Skeletal muscle cell (primary cell): ENCODE data around the gene WNT16.

ENCODE experiments used
- DNase-seq: peaks from one replicate; pipeline ENCODE4 v3.0.0-alpha.2; 2010; ENCODE audit warnings: low read depth
- H3K4me3 ChIP-seq: 2 replicates; pipeline ENCODE4 v1.5.1; 2011; ENCODE audit warnings: low read depth, mild to moderate bottlenecking, control low read depth, low read length, moderate library complexity

The WNT16 gene

GRCh38 chr7:121337398-121337797 is 8.6 kb downstream of the WNT16 start:
- DNase-seq, result no peak
- no peak overlapping the region for H3K4me3 ChIP-seq

DNA sequence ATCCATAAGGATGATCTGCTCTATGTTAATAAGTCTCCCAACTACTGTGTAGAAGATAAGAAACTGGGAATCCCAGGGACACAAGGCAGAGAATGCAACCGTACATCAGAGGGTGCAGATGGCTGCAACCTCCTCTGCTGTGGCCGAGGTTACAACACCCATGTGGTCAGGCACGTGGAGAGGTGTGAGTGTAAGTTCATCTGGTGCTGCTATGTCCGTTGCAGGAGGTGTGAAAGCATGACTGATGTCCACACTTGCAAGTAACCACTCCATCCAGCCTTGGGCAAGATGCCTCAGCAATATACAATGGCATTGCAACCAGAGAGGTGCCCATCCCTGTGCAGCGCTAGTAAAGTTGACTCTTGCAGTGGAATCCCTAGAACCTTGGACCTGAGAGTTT is 10.3 kb downstream of the WNT16 start:
- DNase-seq, result no peak
- no peak overlapping the region for H3K4me3 ChIP-seq

DNA sequence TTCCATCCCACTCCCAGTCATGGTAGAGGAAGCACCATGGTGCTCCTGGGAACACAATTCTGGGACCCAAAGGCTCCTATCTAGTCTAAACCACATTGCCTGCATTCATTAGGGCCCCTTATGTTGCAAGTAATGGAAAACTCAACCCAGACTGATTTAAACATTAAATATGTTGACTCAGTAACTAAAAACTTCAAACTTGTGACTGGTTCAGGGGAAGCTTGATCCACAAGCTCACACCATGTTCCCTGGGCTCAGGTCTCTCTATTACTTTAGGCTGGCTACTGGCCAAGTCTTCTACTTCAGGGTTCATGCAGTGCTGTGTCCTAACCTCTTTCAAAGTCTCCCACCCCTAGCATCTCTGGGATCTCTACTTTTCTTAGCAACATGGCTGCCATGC is 13.1 kb downstream of the WNT16 start:
- no peak for DNase-seq
- H3K4me3 ChIP-seq, result no peak overlapping the region

DNA sequence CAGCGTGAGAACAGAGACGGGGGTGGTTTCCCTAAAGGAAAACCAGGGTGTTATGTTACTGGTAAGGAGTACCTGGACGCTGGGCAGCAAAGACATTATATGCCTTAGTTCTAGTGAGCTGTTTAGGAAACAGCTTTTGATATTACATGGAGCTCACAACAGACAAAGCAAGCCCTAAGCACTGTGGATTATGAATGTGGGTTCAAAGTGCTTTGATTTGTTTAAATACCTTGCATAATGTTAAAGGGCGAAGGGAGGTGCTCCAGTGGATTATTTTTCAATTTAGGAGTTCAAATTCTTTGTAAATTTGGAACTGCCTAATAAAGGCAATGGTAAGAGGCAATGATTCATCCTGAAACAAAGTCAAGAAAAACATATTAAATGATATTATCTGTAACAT is 13.8 kb downstream of the WNT16 start:
- no peak for DNase-seq
- no peak overlapping the region for H3K4me3 ChIP-seq

DNA sequence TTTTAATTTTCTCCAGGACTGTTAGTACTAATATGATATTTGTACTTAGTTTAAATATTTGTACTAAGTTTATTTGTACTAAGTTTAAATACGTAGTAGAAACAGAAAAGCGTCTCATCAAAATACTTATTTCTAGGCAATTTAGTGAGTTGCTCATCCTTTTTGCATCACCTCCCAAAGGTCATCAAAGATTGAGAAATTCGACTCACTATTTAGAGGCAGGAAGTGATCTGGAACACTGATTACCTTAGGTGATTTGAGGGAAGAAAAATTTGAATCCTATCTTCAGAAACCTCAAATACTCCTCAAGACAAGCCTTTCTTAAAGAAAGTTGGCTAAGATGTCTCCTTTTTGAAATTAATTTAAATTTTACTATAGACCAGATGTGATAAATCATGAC is 14.5 kb downstream of the WNT16 start:
- no peak for DNase-seq
- no peak overlapping the region for H3K4me3 ChIP-seq

DNA sequence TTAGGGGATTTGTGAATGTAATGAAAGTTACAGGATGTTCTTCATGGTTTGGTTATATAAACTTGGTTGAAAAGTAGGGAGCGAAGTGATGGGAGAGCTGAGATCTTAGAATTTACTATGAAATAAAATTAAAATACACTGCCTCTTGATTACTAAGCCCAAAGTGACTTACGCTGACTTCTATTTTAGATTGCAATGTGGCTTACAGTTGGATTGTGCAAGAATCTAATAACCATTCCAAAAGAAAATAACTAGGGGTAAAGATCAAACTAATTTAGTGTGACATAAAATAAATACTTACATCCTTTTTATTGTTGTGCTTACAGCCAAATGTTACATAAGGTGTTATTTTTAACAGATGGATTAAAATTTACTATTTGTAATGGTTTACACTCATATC is 15.3 kb downstream of the WNT16 start:
- H3K4me3 ChIP-seq, result no peak overlapping the region
- DNase-seq, result no peak

DNA sequence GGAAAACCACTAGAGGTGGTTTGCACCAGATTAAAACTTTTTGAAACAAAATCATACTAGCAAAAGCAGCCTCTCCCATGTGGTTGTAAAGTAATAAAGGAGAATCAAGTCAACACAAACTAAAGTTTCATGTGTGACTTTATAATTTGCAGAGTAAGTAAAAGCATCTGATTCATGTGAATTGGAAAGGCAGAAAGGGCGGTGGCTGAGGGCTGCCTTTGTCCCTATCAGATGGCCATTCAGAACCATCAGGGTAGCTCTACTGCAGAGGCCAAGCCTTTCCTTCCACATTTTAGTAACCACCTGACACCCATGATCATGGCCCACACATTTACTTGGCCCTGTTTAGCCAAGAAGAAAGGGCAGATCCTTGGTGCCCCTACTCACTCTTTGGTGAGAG is 15.7 kb downstream of the WNT16 start:
- H3K4me3 ChIP-seq, result no peak overlapping the region
- no peak for DNase-seq

DNA sequence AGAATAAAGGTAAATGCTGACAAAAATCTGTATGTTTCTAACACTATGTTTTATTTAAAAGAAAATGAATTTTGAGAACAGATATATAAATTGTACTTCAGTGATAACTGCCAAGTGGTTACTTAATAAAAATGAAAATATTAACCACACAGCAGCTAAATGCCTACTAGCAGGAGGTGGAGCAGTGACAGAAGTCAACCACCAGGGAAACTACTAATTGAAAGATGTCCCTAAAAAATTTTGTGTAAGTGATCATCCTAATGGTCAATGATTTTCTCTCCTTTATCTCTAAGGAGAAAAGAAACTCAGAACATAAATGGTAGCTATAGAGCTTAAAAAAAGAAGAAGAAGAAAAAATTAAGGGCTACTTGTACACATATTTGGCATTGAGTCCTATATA is 22.9 kb downstream of the WNT16 start:
- no peak overlapping the region for H3K4me3 ChIP-seq
- no peak for DNase-seq

DNA sequence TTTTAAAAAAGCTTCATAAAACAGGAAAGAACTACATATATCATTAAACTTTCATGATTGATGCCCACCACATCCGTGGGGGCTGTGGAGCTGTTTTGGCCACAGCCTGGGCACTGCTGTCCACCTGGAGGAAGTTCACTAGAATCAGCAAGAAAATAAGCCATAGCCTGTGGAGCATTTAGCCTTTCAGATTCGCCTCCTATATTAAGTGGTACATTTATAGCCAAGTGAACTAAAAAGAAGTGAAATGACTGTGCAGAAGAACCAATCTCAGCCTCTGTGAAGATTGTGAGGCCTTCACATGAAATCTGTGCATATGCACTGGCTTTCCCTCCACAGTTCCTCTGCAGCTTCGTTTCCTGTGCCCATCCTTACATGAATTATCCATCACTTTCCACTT is 23.5 kb downstream of the WNT16 start:
- no peak overlapping the region for H3K4me3 ChIP-seq
- no peak for DNase-seq

- no peak for DNase-seq
- no peak overlapping the region for H3K4me3 ChIP-seq
Observed at GRCh38 chr7:121355574-121355973, 26.8 kb downstream of the WNT16 start.

DNA sequence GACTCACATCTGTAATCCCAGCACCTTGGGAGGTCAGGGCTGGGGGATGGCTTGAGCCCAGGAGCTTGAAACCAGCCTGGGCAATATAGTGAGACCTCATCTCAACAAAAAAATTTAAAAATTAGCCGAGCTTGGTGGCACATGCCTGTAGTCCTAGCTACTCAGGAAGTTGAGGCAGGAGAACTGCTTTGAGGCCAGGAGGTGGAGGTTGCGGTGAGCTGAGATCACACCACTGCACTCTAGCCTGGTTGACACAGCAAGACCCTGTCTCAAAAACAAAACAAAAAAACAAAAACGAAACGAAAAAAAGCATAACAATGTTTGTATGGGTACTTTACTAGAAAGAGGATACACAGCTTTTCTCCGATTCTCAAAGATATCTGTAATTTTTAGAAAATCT is 31.8 kb downstream of the WNT16 start:
- H3K4me3 ChIP-seq, result no peak overlapping the region
- no peak for DNase-seq

DNA sequence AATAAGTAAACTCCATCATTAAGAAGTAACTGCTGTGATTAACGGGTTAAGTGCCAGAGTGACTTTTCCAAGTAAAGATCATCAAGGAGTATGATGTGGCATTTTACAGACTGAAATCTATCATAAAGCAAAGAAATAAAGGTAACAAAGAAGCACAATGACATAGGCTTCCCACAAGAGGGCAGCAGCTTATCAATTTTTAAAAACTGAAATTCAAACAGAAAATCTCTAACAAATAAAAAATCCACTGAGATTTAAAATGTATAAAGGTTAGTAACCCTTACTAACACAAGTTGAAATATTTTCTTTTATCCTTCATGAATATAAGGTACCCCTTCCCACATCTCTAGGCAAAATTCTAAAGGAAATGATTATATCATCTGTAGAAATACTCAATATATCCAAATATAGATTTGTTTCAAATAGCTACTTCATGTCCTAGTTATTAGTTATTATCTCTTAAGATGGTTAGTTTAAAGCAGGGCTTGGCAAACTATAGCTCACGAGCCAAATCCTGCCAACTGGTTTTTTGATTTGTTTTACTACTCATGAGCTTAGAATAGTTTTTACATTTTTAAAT is 38.1 kb downstream of the WNT16 start:
- H3K4me3 ChIP-seq, result no peak overlapping the region
- DNase-seq, result no peak

DNA sequence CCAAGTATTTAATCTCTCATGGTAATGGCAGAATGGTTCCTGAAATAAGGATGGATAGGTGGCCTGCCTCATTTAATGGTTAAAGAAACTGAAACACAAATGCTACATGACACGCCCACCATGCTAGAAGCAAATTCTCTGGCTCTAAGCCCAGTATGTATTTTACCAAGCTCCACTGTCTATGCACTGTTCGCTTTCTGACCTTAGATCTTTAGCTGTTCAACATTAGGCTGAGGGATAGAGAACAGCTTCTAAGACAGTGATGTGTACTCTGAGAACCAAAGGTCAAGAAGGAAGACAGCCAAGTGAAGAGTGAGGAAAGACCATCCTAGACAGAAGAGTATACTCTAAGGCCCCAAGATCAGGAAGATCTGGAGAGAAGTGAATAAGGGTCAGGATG is 40.7 kb downstream of the WNT16 start:
- no peak overlapping the region for H3K4me3 ChIP-seq
- peak; percentile 43 for DNase-seq

GRCh38 chr7:121371367-121371766 is 42.6 kb downstream of the WNT16 start:
- no peak overlapping the region for H3K4me3 ChIP-seq
- no peak for DNase-seq

- no peak overlapping the region for H3K4me3 ChIP-seq
Observed at GRCh38 chr7:121371883-121372282, 43.1 kb downstream of the WNT16 start.

GRCh38 chr7:121372376-121373010 is 43.7 kb downstream of the WNT16 start:
- H3K4me3 ChIP-seq, result no peak overlapping the region
- no peak for DNase-seq

More at GRCh38 chr7:121371883-121372282, 43.1 kb downstream of the WNT16 start:
- no peak for DNase-seq

DNA sequence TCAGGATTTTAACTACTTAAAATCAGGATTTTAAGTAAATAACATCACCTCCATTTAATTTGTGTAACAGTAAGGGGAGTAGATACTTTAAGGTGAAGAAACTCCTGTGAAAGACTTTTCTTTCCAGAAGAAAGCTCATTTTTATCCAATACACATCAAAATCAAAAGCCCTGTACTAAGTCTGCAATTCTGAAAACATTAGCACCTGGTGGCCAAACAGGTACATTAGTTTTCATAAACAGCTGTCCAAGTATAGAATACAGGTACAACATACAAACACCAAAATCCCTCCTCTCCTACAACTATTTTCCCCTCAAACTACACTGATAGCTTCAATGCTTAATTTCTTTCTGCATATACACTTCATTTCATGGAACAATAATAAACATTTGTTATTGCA is 44.4 kb downstream of the WNT16 start:
- no peak for DNase-seq
- no peak overlapping the region for H3K4me3 ChIP-seq

DNA sequence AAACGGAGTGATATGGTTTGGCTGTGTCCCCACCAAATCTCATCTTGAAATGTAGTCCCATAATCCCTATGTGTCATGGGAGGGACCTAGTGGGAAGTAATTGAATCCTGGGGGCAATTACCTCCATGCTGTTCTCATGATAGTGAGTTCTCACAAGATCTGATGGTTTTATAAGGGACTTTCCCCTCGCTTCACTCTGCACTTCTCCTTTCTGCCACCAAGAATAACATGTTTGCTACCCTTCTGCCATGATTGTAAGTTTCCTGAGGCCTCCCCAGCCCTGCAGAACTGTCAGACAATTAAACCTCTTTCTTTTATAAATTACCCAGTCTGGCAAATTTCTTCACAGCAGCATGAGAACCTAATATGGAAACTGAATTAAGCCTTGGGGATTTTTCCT is 48.2 kb downstream of the WNT16 start:
- H3K4me3 ChIP-seq, result no peak overlapping the region
- DNase-seq, result no peak

DNA sequence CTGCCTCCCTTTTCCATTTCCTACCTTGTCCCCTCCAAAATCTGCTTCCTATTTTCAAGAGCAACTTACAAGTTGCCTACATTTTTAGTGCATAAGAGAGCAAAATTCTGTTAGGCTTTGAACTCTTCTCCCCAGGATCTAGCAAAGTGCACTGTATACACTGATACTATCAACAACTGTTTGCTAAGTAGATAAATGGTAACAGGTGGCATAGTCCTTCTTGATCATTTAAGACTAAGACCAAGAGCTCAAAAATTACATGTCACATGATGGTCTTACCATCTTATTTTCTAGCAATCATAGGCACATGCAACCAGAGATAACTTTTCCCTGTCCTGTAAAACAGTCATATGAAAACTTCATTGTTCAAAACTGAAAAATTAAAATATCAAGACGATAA is 51.1 kb downstream of the WNT16 start:
- no peak for DNase-seq
- H3K4me3 ChIP-seq, result no peak overlapping the region

- H3K4me3 ChIP-seq, result no peak overlapping the region
- DNase-seq, result no peak
Observed at GRCh38 chr7:121382473-121382872, 53.7 kb downstream of the WNT16 start.

- no peak overlapping the region for H3K4me3 ChIP-seq
- DNase-seq, result no peak
Observed at GRCh38 chr7:121383235-121383910, 54.6 kb downstream of the WNT16 start.
